PC-9 (cell line): ENCODE results near the gene SPPL2A. TPM values are rescaled to one million over a fixed set of nuclear protein-coding genes. Genes with fewer than 3 reads are reported as not detected.

Experiments
- BruUV-seq: library from RNA; stranded (reverse); fragments of 400-500 nt; replicated peaks from 2 replicates; lab custom pipeline; 2021; lab: Mats Ljungman, UMichigan
- CTCF ChIA-PET: fragments of 300-600 bp; sonication (Branson Sonifier 250); formaldehyde crosslinking; loops from one replicate; lab custom pipeline; 2022; ENCODE audit warnings: antibody characterized with exemption; lab: Charles Lee
- POLR2A ChIA-PET: fragments of 300-600 bp; sonication (Branson Sonifier 250); formaldehyde crosslinking; loops from one replicate; lab custom pipeline; 2022; ENCODE audit warnings: antibody characterized with exemption; ENCODE audit not compliant: unreplicated experiment; lab: Charles Lee
- DNase-seq, 2 experiments: peaks; one replicate each; pipeline versions ENCODE4 v3.0.0 to v3.0.0-alpha.2; 2015 to 2022; ENCODE audit warnings: mixed read lengths in 1 of 2
- H2AFZ ChIP-seq: fragments of 200-600 bp; sonication (generic); 2 replicates; pipeline ENCODE4 v1.8.1; 2017; ENCODE audit warnings: antibody characterized with exemption
- H3F3A ChIP-seq: fragments of 200-600 bp; sonication (generic); 2 replicates; pipeline ENCODE4 v1.8.1; 2017; ENCODE audit warnings: antibody characterized with exemption, mild to moderate bottlenecking, low read depth; ENCODE audit not compliant: insufficient read depth
- H3K27ac ChIP-seq: fragments of 200-600 bp; sonication (generic); 2 replicates; pipeline ENCODE4 v1.6.1; 2016; ENCODE audit warnings: mixed run types
- H3K27me3 ChIP-seq: fragments of 200-600 bp; sonication (generic); 2 replicates; pipeline ENCODE4 v1.6.1; 2016; ENCODE audit warnings: low read depth, mixed run types; ENCODE audit not compliant: insufficient read depth
- H3K36me3 ChIP-seq: fragments of 200-600 bp; sonication (generic); 2 replicates; pipeline ENCODE4 v1.6.1; 2016; ENCODE audit warnings: low read depth, mixed run types
- H3K4me1 ChIP-seq: fragments of 200-600 bp; sonication (generic); replicated peaks from 2 replicates; pipeline ENCODE4 v1.6.1; 2016; ENCODE audit warnings: mixed run types; ENCODE audit not compliant: insufficient read depth
- H3K4me2 ChIP-seq: fragments of 200-600 bp; sonication (generic); 2 replicates; pipeline ENCODE4 v1.6.1; 2017; ENCODE audit warnings: mixed run types
- H3K4me3 ChIP-seq: fragments of 200-600 bp; sonication (generic); 2 replicates; pipeline ENCODE4 v1.6.1; 2016; ENCODE audit warnings: mixed run types
- H3K79me2 ChIP-seq: fragments of 200-600 bp; sonication (generic); 2 replicates; pipeline ENCODE4 v1.6.1; 2017; ENCODE audit warnings: low read depth, mixed run types
- H3K9me2 ChIP-seq: fragments of 200-600 bp; sonication (generic); 2 replicates; pipeline ENCODE4 v1.8.1; 2017; ENCODE audit warnings: mild to moderate bottlenecking; ENCODE audit not compliant: insufficient read depth
- H3K9me3 ChIP-seq: fragments of 200-600 bp; sonication (generic); 2 replicates; pipeline ENCODE4 v1.8.1; 2016; ENCODE audit warnings: low read depth; ENCODE audit not compliant: insufficient read depth
- H4K20me1 ChIP-seq: fragments of 200-600 bp; sonication (generic); 2 replicates; pipeline ENCODE4 v1.8.1; 2017; ENCODE audit not compliant: insufficient read depth
- CTCF ChIP-seq: fragments of 200-600 bp; sonication (generic); conservative IDR thresholded peaks from 2 replicates; pipeline ENCODE4 v1.6.1; 2017; ENCODE audit warnings: mixed run types, antibody characterized with exemption, mild to moderate bottlenecking, moderate library complexity
- EZH2 ChIP-seq: fragments of 200-600 bp; sonication (generic); IDR thresholded peaks from 2 replicates; pipeline ENCODE4 v1.8.0; 2017; ENCODE audit warnings: antibody characterized with exemption, low read depth
- intact Hi-C: fragments of 100-400 bp; cut with micrococcal nuclease; formaldehyde crosslinking; loops from one replicate; pipeline ENCODE4 v1.10.0; 2022; ENCODE audit not compliant: unreplicated experiment
- total RNA-seq: library from RNA; stranded (reverse); gene quantifications from 2 replicates; pipeline ENCODE4 v1.2.3, GENCODE V29; 2021

SPPL2A gene
- total RNA-seq, 1 experiment from 2014 or later, result 70.6 TPM

- Histone ChIP-seq H3F3A (peaks cover 9% of the 10 kb centered on the region; the same call in 1 of the 2 replicates), H3K9me2 (no peaks in the 10 kb centered on the region), H3K4me2 (peak within 1 kb of the TSS; percentile 92), H3K4me3 (peak within 1 kb of the TSS; percentile 90), H3K79me2 (peaks cover 43% of the 10 kb centered on the region), H4K20me1 (no peaks in the 10 kb centered on the region; the same call in 1 of the 2 replicates), H3K27me3 (no peaks in the 10 kb centered on the region), H2AFZ (peak within 1 kb of the TSS; percentile 95), H3K27ac (peak within 1 kb of the TSS; percentile 89), H3K36me3 (no peaks in the 10 kb centered on the region), H3K9me3 (no peaks in the 10 kb centered on the region), H3K4me1 (peaks cover 24% of the 10 kb centered on the region)
- ChIA-PET CTCF (no interaction called here), POLR2A (no interaction called here)
- intact Hi-C loops, result no loop called here
- peak; percentile 66 to 87 for DNase-seq
- TF ChIP-seq CTCF, result no peak
- TSS peak; percentile 88 for BruUV-seq
Observed at GRCh38 chr15:50686469-50687301, 78.8 kb downstream of the SPPL2A start, which contains the start of gene TRPM7. Gene TRPM7 (minus strand): TSS chr15:50686797. CDS start chr15:50686533, 264 bp downstream.

- DNase-seq, result peak; percentile 49 to 55
- H3K9me2 ChIP-seq, result no peaks in the 10 kb centered on the region
- H4K20me1 ChIP-seq, result no peaks in the 10 kb centered on the region; the same call in 1 of the 2 replicates
- peaks cover 24% of the 10 kb centered on the region for H3K4me1 ChIP-seq
- peaks cover 49% of the 10 kb centered on the region for H3K79me2 ChIP-seq
- no TSS peak for BruUV-seq
- ChIA-PET CTCF (no interaction called here), POLR2A (interaction anchor here (0.6 to 0.8 kb wide), 2 partner anchors 130 to 195 kb away, joined by 5 to 7 read pairs; no protein-coding TSS in a partner anchor)
- peak overlapping the region; percentile 95 for H2AFZ ChIP-seq
- intact Hi-C loops, result no loop called here
- H3K36me3 ChIP-seq, result no peaks in the 10 kb centered on the region
- no peaks in the 10 kb centered on the region for H3K9me3 ChIP-seq
- peaks cover 9% of the 10 kb centered on the region; the same call in 1 of the 2 replicates for H3F3A ChIP-seq
- H3K4me3 ChIP-seq, result peak overlapping the region; percentile 90
- H3K4me2 ChIP-seq, result peak overlapping the region; percentile 92
- no peak for TF ChIP-seq EZH2
- no peak for TF ChIP-seq CTCF
- H3K27me3 ChIP-seq, result no peaks in the 10 kb centered on the region
- H3K27ac ChIP-seq, result peak overlapping the region; percentile 89
Observed at GRCh38 chr15:50685976-50686468, 79.5 kb downstream of the SPPL2A start.

- BruUV-seq, result TSS peak; percentile 34
Observed at GRCh38 chr15:50685191-50685975, 80.1 kb downstream of the SPPL2A start.

More at GRCh38 chr15:50685191-50685975, 80.1 kb downstream of the SPPL2A start:
- H3K27ac ChIP-seq, result peak overlapping the region; percentile 89
- H3K9me3 ChIP-seq, result no peaks in the 10 kb centered on the region
- peak overlapping the region; percentile 95; the same call in 1 of the 2 replicates for H2AFZ ChIP-seq
- H3K4me1 ChIP-seq, result peaks cover 24% of the 10 kb centered on the region
- H3K36me3 ChIP-seq, result no peaks in the 10 kb centered on the region
- H4K20me1 ChIP-seq, result no peaks in the 10 kb centered on the region; the same call in 1 of the 2 replicates
- H3K9me2 ChIP-seq, result no peaks in the 10 kb centered on the region
- ChIA-PET CTCF (no interaction called here), POLR2A (interaction anchor here (0.6 to 0.8 kb wide), 2 partner anchors 131 to 195 kb away, joined by 5 to 7 read pairs; no protein-coding TSS in a partner anchor)
- TF ChIP-seq CTCF (no peak), EZH2 (no peak)
- H3K27me3 ChIP-seq, result no peaks in the 10 kb centered on the region
- H3K79me2 ChIP-seq, result peaks cover 56% of the 10 kb centered on the region
- intact Hi-C loops, result no loop called here
- peaks cover 9% of the 10 kb centered on the region; the same call in 1 of the 2 replicates for H3F3A ChIP-seq
- DNase-seq, result no peak
- H3K4me3 ChIP-seq, result peak overlapping the region; percentile 90
- H3K4me2 ChIP-seq, result peak overlapping the region; percentile 92
